SH-SY5Y (cell line): ENCODE results near the gene CAB39L.

Experiments
- GATA2 ChIP-seq: IDR thresholded peaks from 2 replicates; pipeline ENCODE4 v1.6.1; 2011; ENCODE audit warnings: mild to moderate bottlenecking, low read depth, low read length
- GATA3 ChIP-seq: IDR thresholded peaks from 2 replicates; pipeline ENCODE4 v1.6.1; 2011; ENCODE audit warnings: low read depth, mild to moderate bottlenecking, low read length, moderate library complexity

- TF ChIP-seq GATA2 (no peak), GATA3 (no peak)
Observed at GRCh38 chr13:49259586-49259985, 184.3 kb downstream of the CAB39L start.
